HG03139 (cell line): Measurements from ENCODE around the gene POU4F3.

ENCODE experiments used
- ATAC-seq: cut with Tn5 transposase; IDR thresholded peaks from one replicate; pipeline ENCODE4 v1.9.1; 2021; ENCODE audit not compliant: unreplicated experiment

POU4F3 gene

DNA sequence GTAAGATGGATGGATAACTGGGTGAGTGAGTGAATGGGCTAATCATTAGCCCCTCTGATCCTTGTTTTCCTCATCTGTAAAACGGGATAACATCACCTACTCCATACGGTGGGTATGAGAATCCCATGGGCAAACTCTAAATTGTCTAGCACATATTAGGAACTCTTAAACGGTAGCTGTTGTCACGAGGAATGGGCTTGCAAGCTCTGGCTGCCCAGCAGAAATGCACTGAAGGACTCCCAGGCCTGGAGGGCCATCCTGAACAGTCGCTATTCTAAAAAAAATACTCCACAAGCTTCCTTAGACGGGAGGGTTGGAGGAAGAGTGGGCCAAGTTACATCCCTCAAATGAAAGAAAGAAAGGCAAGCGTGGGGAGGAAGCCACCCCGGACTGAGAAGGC is 711 bp upstream of the POU4F3 start:
- no peak for ATAC-seq

- ATAC-seq, result no peak
These were observed 1.1 kb downstream of the POU4F3 start for GRCh38 chr5:146339715-146340259.

GRCh38 chr5:146340260-146341081 is 1.8 kb downstream of the POU4F3 start:
- ATAC-seq, result no peak

GRCh38 chr5:146341854-146342253 is 3.2 kb downstream of the POU4F3 start:
- no peak for ATAC-seq

DNA sequence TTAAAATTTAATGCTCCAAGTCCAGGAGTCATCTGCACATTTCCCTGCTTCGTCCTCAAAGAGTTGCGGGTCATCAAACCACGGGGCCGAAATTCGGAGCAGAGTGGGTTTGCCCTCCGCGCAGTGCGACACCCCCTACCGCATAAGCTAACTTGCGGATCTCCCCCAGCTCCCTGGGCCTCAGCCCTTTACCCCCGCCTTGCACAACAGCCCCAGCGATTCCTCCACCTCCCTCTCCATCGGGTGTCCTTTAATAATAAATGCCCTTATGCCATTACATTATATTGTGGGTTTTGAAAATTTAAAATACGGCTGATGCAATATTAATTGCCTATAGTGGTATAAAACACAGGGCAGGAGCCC is 3.9 kb downstream of the POU4F3 start:
- ATAC-seq, result no peak

GRCh38 chr5:146342882-146343865 is 4.5 kb downstream of the POU4F3 start:
- no peak for ATAC-seq

DNA sequence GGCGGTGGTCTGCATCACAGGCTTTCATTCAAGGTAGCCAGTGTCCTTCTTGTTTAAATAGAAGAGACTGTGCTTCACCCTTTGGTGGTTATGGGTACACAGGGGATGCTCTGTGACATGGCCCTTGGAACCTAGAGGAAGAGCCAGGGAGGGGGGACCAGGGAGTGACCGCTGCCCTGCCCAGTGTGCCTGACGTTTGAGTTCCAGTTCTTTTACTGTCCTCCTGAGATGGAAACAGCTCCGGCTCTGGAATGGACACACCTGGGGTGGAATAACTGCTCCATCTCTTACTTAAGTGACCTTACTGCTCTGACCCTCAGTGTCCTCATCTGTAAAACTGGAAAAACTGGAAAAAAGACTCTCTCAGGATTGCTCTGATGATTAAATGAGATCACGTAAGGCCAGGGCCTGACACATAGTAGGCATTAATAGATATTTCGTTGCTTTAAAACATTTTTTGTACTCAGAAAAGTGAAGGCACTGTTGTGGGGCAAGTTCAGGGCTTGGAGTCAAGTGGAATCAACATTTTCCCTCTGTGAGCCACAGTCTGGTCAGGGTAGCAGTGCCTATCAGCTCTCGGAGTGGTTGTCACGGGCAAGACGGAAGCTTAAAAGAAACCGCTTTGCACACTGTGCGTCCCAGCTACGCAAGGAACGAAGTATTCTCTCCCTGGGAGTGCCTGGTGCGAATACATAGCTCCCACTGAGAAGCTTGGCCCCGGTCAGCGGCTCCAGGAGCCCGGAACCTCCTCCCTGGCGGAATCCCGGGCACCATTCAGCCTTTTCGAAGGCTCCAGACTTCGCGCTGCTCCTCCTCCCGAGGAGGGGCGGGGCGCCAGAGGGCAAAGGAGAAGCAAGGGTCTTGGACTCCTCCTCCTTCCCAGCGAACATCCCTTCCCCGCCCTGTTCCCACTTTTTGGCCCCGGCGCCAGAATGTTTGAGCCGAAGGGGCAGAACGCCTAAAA is 5.8 kb downstream of the POU4F3 start:
- ATAC-seq, result no peak

DNA sequence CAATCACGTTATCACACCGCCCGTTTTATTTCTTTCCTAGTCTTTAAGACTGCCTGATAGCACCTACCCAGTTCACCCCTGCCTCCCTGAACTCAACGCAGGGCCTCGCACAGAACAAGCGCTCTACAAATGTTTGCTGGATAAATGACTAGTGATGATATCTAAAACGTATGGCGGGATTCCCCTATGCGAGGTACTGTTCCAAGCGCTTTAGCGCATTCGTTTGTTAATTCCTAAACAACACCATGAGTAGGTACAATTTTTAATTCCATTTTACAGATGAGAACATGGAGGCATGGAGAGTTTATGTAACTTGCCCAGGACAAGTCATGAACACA is 6.6 kb downstream of the POU4F3 start:
- no peak for ATAC-seq

- no peak for ATAC-seq
These were observed 7.1 kb downstream of the POU4F3 start for GRCh38 chr5:146345578-146346366.

DNA sequence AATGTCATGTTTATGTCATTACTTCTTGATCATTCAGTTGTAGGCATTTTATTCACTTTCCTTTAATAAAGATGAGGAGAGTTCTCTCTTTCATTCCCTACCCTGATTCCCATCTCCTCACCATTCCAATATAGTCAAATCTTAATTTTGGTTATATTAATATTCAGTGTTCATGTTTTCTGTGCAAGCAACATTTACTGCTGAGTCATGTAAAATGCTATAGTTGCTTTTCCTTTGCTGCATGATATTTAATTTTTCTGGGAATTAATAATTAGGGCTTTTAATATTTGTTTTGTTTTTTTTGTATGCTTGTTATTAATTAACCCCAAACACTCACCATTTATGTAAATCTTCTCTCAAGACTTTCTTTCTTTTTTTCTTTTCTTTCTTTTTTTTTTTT is 18.5 kb downstream of the POU4F3 start:
- no peak for ATAC-seq

- ATAC-seq, result no peak
These were observed 21.2 kb downstream of the POU4F3 start for GRCh38 chr5:146359836-146360235.

- ATAC-seq, result no peak
These were observed 24.7 kb downstream of the POU4F3 start for GRCh38 chr5:146363161-146363874.

- ATAC-seq, result no peak
These were observed 27.0 kb downstream of the POU4F3 start for GRCh38 chr5:146365618-146366017.

DNA sequence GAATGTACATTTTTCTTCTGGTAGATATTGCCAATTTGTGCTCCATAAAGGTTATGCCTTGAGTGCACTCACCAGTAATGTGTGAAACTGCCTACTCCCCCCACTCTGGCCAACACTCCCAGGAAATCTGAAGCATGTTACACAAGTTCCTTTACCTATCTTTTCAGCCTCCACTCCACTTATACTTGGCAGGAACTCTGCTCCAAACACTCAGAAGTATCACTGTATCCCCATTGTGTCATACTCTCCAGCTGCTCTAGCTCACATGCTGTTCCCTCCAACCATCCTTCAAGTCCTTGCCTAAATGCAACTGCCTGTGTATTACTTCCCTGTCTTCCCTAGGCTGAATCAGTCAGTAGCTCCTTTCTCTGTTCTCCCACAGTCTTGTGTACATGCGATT is 28.3 kb downstream of the POU4F3 start:
- no peak for ATAC-seq

DNA sequence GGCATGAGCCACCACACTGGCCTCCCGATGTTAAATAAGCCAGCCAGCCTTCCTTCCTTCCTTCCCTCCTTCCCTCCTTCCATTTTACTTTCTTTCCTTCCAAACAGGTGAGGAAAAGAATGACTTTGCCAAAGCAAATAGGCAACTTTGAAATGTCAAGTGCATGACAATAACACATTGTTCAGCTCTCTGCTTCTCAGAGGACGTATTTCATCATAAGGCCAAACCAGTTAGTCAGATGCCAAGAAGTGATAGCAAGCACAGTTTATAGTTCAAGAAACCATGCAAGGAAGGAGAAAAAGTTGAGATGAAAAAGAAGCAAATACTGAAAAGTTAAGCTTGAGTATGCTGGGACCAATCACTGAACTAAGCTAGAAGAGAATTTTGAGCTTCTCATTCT is 29.5 kb downstream of the POU4F3 start:
- no peak for ATAC-seq

DNA sequence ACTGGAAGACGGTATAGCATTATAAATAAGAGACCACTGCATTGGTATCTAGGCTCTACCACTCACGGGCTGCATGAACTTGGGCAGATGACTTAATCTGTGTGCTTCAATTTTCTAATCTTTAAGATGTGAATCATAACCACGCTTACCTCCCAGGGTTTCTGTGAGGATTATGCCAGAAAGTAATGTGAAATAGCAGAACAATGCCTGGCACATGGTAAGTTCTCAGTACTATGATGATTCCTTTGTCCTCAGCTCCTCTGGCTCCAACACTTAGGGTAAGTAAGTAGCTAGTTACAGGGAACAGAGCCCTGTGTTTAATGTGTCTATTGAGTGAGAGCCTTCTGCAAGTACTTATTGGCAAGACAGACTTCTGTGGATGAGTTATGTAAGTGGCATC is 31.1 kb downstream of the POU4F3 start:
- no peak for ATAC-seq

DNA sequence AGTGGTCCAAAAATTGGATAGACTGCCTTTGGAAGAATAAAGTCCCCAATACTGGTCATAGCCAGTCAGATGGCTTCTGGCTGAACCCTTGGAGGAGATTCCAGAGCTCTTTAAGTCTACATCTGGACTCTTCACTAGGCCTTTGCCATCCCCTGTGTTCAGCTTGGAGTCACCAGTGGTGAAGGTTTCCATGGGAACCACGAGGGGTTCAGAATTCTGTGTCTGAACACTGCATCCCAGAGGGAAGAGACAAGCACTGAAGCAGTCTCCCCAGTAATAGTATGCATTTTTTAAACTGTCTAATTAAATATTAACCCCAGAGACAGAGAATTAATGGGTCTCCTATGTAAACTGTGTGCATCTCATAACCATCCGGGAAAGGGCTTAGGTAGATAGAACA is 38.2 kb downstream of the POU4F3 start:
- no peak for ATAC-seq

DNA sequence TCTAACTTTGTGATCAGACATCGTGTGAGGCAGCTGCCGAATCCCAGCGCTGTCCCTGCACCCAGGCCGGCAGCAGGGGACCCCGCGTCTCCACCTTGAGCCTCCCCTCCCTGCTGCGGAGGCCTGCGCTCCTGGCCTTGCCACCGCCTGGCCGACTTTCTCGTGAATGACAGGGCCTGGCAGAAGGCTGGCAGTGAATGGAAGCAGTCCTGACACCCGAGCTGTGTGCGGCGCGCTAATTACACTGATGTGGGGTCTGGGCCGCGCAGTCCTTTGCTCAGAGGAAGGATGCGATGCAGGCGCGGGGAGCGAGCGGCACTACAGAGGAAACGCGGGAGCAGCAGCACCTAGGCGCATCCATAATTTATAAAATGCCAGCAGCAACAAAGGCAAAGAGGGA is 40.3 kb downstream of the POU4F3 start:
- no peak for ATAC-seq

- ATAC-seq, result no peak
These were observed 42.1 kb downstream of the POU4F3 start for GRCh38 chr5:146380714-146381113.
